Astrocyte of the cerebellum (primary cell): ENCODE measurements around the gene OGFR.
"Not testable (repeated sequence)": the region's sequence is repeated elsewhere in the genome, so short reads cannot be mapped to it uniquely, and the experiment has no call there.

Experiments
- DNase-seq: peaks from one replicate; pipeline ENCODE4 v3.0.0-alpha.2; 2011; ENCODE audit warnings: low read depth
- H3K4me3 ChIP-seq: 2 replicates; pipeline ENCODE4 v1.5.1; 2011; ENCODE audit warnings: mild to moderate bottlenecking, low read depth, low read length, moderate library complexity
- CTCF ChIP-seq: IDR thresholded peaks from 2 replicates; pipeline ENCODE4 v1.5.1; 2012; ENCODE audit warnings: low read length, low read depth, moderate library complexity, mild to moderate bottlenecking; ENCODE audit errors: missing control alignments
- in situ Hi-C: cut with HindIII; loops from 2 replicates; pipeline ENCODE4 v1.10.0; 2017; ENCODE audit warnings: low sequenced_read_pairs

The OGFR gene

GRCh38 chr20:62852841-62853240 lies 48.2 kb downstream of the OGFR start:
- DNase-seq: no peak
- in situ Hi-C loops: no loop called here
- H3K4me3 ChIP-seq: no peak overlapping the region
- TF ChIP-seq CTCF: no peak

GRCh38 chr20:62853304-62853703 lies 48.7 kb downstream of the OGFR start:
- DNase-seq, in situ Hi-C loops, H3K4me3 ChIP-seq: not testable (repeated sequence)

GRCh38 chr20:62854121-62854520 lies 49.5 kb downstream of the OGFR start:
- no peak for TF ChIP-seq CTCF
- in situ Hi-C loops: no loop called here
- H3K4me3 ChIP-seq: no peak overlapping the region
- DNase-seq: no peak

- in situ Hi-C loops: no loop called here
- no peak overlapping the region for H3K4me3 ChIP-seq
- no peak for DNase-seq
- TF ChIP-seq CTCF: no peak
Measured at GRCh38 chr20:62855120-62855519, 50.5 kb downstream of the OGFR start.

DNA sequence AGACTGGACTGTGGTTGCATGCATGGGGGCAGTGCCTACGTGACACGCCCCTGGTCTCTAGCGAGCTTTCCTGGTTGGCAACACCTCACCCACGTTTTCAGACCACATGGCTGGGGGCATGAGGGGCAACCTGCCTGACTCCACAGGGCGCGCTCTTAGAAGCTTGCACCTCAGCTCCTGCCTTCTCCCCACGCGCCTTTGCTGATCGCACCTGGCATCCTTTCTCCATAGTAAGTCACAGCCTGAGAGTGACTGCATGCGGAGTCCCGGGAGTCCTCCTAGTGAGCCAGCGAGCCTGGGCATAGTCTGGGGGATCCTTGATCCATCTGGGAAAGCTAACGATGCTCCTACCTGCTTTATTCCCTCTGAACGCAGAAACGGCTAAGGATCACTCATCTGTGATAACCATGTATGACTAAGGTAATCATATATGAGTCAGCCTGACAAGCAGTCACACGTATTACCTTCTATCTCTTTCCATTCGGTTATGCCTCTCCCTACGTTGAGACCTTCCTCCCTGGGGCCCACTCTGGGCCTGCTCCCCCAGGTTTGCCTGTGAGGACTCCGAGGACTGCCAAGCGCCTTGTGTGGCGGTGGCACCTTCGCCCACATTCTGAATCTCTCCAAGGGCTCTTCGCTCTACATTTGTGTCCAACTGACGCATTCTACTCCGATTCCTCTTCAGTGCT lies 52.4 kb downstream of the OGFR start:
- in situ Hi-C loops: no loop called here
- H3K4me3 ChIP-seq: no peak overlapping the region
- no peak for TF ChIP-seq CTCF
- DNase-seq: no peak

DNA sequence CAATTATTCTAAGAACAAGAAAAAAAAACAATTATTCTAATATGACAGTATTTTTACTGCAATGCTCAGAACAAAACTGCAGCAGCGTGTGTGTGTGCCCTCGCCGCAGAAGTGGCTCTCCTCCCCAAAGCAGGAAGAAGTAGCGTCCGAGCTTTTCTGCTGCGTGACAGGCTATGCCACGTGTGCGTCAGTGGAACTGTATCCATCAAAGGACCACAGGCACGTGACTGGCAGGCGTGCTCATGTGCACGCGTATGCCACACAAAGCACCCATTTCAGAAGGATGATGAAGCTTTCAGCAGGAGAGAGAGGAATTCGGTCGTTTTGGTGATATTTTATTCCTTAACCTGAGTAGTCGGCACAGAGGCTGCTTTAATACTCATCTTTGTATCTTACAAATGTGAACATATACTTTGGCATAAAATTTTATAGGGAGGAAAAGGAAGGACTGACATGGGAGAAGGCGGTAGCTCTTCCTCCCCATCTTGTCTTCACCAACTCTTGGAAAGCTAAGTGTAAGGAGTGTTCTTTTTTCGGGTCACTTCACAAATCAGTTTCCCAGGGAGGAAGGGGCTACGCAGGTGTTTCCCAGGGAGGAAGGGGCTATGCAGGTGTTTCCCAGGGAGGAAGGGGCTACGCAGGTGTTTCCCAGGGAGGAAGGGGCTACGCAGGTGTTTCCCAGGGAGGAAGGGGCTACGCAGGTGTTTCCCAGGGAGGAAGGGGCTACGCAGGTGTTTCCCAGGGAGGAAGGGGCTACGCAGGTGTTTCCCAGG lies 53.6 kb downstream of the OGFR start:
- no peak for DNase-seq
- H3K4me3 ChIP-seq: no peak overlapping the region
- TF ChIP-seq CTCF: no peak
- in situ Hi-C loops: no loop called here

GRCh38 chr20:62859721-62860120 lies 55.1 kb downstream of the OGFR start:
- no peak for TF ChIP-seq CTCF
- in situ Hi-C loops: no loop called here
- DNase-seq: no peak
- no peak overlapping the region for H3K4me3 ChIP-seq
